Measurements from ENCODE around the gene HEG1. TPM values are rescaled to one million over a fixed set of nuclear protein-coding genes. Genes with fewer than 3 reads are reported as not detected.

HEG1 gene
- total RNA-seq, 1 experiment from 2014 or later, result 69.8 TPM

- peaks cover 4% of the 10 kb centered on the region for H3K36me3 ChIP-seq (ENCODE audit: control insufficient read depth, insufficient read depth, low read length)
- no peaks in the 10 kb centered on the region for H3K27me3 Mint-ChIP-seq (ENCODE audit: insufficient read depth, unreplicated experiment)
These were observed 33.6 kb downstream of the HEG1 start for GRCh38 chr3:125022206-125022605.

GRCh38 chr3:125019271-125019670, 36.5 kb downstream of the HEG1 start:
- Histone ChIP-seq H3K36me3 (ENCODE audit: control insufficient read depth, insufficient read depth, low read length) (peaks cover 2% of the 10 kb centered on the region), H3K9me3 (no peaks in the 10 kb centered on the region), H3K4me3 (ENCODE audit: low read depth, low read length) (no peak overlapping the region), H3K27me3 (replicated peaks; ENCODE audit: control insufficient read depth, insufficient read depth, low read length) (no peaks in the 10 kb centered on the region), H3K4me1 (no peaks in the 10 kb centered on the region)
- no peaks in the 10 kb centered on the region for H3K9me3 Mint-ChIP-seq (ENCODE audit: unreplicated experiment)
- BruUV-seq (replicated peaks), result no TSS peak
- intact Hi-C loops (cut with micrococcal nuclease; ENCODE audit: unreplicated experiment), result no loop called here
- no peaks in the 10 kb centered on the region for H3K27me3 Mint-ChIP-seq (ENCODE audit: insufficient read depth, unreplicated experiment)
- H3K36me3 Mint-ChIP-seq (ENCODE audit: insufficient read depth, unreplicated experiment), result peaks cover 69% of the 10 kb centered on the region
- no peak overlapping the region for H3K27ac Mint-ChIP-seq (ENCODE audit: unreplicated experiment)
- POLR2A ChIA-PET, result no interaction called here
- no peak overlapping the region for H3K4me3 Mint-ChIP-seq (ENCODE audit: unreplicated experiment)
- DNase-seq, result no peak
- CTCF ChIA-PET, result no interaction called here
- peaks cover 10% of the 10 kb centered on the region for H3K4me1 Mint-ChIP-seq (ENCODE audit: low read depth, unreplicated experiment)
- TF ChIP-seq, protein P1, sequence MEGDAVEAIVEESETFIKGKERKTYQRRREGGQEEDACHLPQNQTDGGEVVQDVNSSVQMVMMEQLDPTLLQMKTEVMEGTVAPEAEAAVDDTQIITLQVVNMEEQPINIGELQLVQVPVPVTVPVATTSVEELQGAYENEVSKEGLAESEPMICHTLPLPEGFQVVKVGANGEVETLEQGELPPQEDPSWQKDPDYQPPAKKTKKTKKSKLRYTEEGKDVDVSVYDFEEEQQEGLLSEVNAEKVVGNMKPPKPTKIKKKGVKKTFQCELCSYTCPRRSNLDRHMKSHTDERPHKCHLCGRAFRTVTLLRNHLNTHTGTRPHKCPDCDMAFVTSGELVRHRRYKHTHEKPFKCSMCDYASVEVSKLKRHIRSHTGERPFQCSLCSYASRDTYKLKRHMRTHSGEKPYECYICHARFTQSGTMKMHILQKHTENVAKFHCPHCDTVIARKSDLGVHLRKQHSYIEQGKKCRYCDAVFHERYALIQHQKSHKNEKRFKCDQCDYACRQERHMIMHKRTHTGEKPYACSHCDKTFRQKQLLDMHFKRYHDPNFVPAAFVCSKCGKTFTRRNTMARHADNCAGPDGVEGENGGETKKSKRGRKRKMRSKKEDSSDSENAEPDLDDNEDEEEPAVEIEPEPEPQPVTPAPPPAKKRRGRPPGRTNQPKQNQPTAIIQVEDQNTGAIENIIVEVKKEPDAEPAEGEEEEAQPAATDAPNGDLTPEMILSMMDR (IDR thresholded peaks at IDR 0.05; ENCODE audit: insufficient read depth in 1 of 2, low read depth in 1 of 2, low read length in 1 of 2, severe bottlenecking in 1 of 2, unreplicated experiment in 1 of 2), result no peak

More at GRCh38 chr3:125022206-125022605, 33.6 kb downstream of the HEG1 start:
- H3K4me1 ChIP-seq, result no peaks in the 10 kb centered on the region
- H3K9me3 Mint-ChIP-seq (ENCODE audit: unreplicated experiment), result no peaks in the 10 kb centered on the region
- ChIA-PET CTCF (no interaction called here), POLR2A (no interaction called here)
- DNase-seq, result no peak
- no peaks in the 10 kb centered on the region for H3K27me3 ChIP-seq (replicated peaks; ENCODE audit: control insufficient read depth, insufficient read depth, low read length)
- H3K27ac Mint-ChIP-seq (ENCODE audit: unreplicated experiment), result peak overlapping the region; percentile 8
- H3K9me3 ChIP-seq, result no peaks in the 10 kb centered on the region
- no peak overlapping the region for H3K4me3 Mint-ChIP-seq (ENCODE audit: unreplicated experiment)
- intact Hi-C loops (cut with micrococcal nuclease; ENCODE audit: unreplicated experiment), result no loop called here
- H3K36me3 Mint-ChIP-seq (ENCODE audit: insufficient read depth, unreplicated experiment), result peaks cover 74% of the 10 kb centered on the region
- TF ChIP-seq, protein P1 (IDR thresholded peaks at IDR 0.05; ENCODE audit: insufficient read depth in 1 of 2, low read depth in 1 of 2, low read length in 1 of 2, severe bottlenecking in 1 of 2, unreplicated experiment in 1 of 2), result no peak
- no peak overlapping the region for H3K4me3 ChIP-seq (ENCODE audit: low read depth, low read length)
- H3K4me1 Mint-ChIP-seq (ENCODE audit: low read depth, unreplicated experiment), result peaks cover 19% of the 10 kb centered on the region
- no TSS peak for BruUV-seq (replicated peaks)

DNA sequence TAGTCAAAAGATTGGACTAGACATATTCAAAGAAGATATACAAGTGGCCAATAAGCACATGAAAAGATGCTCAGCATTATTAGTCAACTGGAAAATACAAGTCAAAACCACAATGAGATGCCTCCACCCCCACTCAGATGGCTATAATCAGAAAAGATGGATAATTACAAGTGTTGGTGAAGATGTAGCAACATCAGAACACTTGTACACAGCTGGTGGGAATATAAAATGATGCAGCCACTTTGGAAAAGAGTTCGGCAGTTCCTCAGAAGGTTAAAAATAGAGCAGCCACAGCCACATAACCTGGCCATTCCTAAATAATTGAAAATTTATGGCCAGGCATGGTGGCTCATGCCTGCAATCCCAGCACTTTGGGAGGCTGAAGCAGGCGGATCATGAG, 38.4 kb downstream of the HEG1 start:
- Histone ChIP-seq H3K4me3 (ENCODE audit: low read depth, low read length) (no peak overlapping the region), H3K4me1 (no peaks in the 10 kb centered on the region), H3K27me3 (replicated peaks; ENCODE audit: control insufficient read depth, insufficient read depth, low read length) (no peaks in the 10 kb centered on the region), H3K9me3 (no peaks in the 10 kb centered on the region), H3K36me3 (ENCODE audit: control insufficient read depth, insufficient read depth, low read length) (peaks cover 4% of the 10 kb centered on the region)
- no peak for DNase-seq
- H3K4me3 Mint-ChIP-seq (ENCODE audit: unreplicated experiment), result no peak overlapping the region
- no peak overlapping the region for H3K27ac Mint-ChIP-seq (ENCODE audit: unreplicated experiment)
- ChIA-PET CTCF (no interaction called here), POLR2A (no interaction called here)
- intact Hi-C loops (cut with micrococcal nuclease; ENCODE audit: unreplicated experiment), result no loop called here
- H3K4me1 Mint-ChIP-seq (ENCODE audit: low read depth, unreplicated experiment), result peaks cover 6% of the 10 kb centered on the region
- no TSS peak for BruUV-seq (replicated peaks)
- H3K36me3 Mint-ChIP-seq (ENCODE audit: insufficient read depth, unreplicated experiment), result peaks cover 79% of the 10 kb centered on the region
- no peaks in the 10 kb centered on the region for H3K9me3 Mint-ChIP-seq (ENCODE audit: unreplicated experiment)
- TF ChIP-seq, protein P1 (IDR thresholded peaks at IDR 0.05; ENCODE audit: insufficient read depth in 1 of 2, low read depth in 1 of 2, low read length in 1 of 2, severe bottlenecking in 1 of 2, unreplicated experiment in 1 of 2), result no peak
- H3K27me3 Mint-ChIP-seq (ENCODE audit: insufficient read depth, unreplicated experiment), result no peaks in the 10 kb centered on the region

Data from Caco-2 (cell line).